Stomach (tissue), 9 donors: ENCODE measurements around the gene CTU1. TPM values are rescaled to one million over a fixed set of nuclear protein-coding genes. Genes with fewer than 3 reads are reported as not detected.
"Not testable (repeated sequence)": the region's sequence is repeated elsewhere in the genome, so short reads cannot be mapped to it uniquely, and the experiment has no call there.

Experiments
- DNase-seq, 2 donors: peaks; one replicate each; pipeline versions ENCODE4 v3.0.0 to v3.0.0-alpha.2; 2013 to 2019
- H3K27ac ChIP-seq, 5 donors: fragments of 200-600 bp in 4 of 5; sonication (generic) in 4 of 5; one replicate each; pipeline ENCODE4 v1.5.1; 2013 to 2019; ENCODE audit warnings: mild to moderate bottlenecking in 1 of 5, moderate library complexity in 1 of 5
- H3K27me3 ChIP-seq, 3 donors: fragments of 200-600 bp; sonication (generic); one replicate each; pipeline ENCODE4 v1.5.1; 2017 to 2019; ENCODE audit warnings: mixed run types in 1 of 3
- H3K36me3 ChIP-seq, 4 donors: fragments of 200-600 bp; sonication (generic); 1 replicate in 3 of 4; 2 replicates in 1 of 4; pipeline ENCODE4 v1.5.1; 2016 to 2019
- H3K4me1 ChIP-seq, 4 donors: fragments of 200-600 bp; sonication (generic); one replicate each; pipeline ENCODE4 v1.5.1; 2016 to 2019
- H3K4me3 ChIP-seq, 4 donors: fragments of 200-600 bp; sonication (generic) in 3 of 4; one replicate each; pipeline ENCODE4 v1.5.1; 2016 to 2019; ENCODE audit warnings: mild to moderate bottlenecking in 1 of 4
- H3K9me3 ChIP-seq, 4 donors: fragments of 200-600 bp; sonication (generic); one replicate each; pipeline ENCODE4 v1.5.1; 2016 to 2019
- EP300 ChIP-seq: sonication (generic); formaldehyde crosslinking; IDR thresholded peaks from one replicate; pipeline ENCODE4 v1.6.1; 2017; ENCODE audit warnings: antibody characterized with exemption
- POLR2A ChIP-seq, 4 donors: fragments of 450-650 bp; IDR thresholded peaks; one replicate each; pipeline ENCODE4 v1.6.1; 2016; ENCODE audit warnings: antibody characterized with exemption in 4 of 4, control low read depth in 2 of 4, mild to moderate bottlenecking in 1 of 4, moderate library complexity in 1 of 4
- POLR2AphosphoS5 ChIP-seq, 3 donors: sonication (generic); formaldehyde crosslinking; IDR thresholded peaks; one replicate each; pipeline ENCODE4 v1.6.1; 2016; ENCODE audit warnings: antibody characterized with exemption in 3 of 3
- WGBS, 5 donors: extraction: QIAGEN DNeasy Blood & Tissue Kit in 3 of 5; methylation state at CpG; one replicate each; pipeline versions ENCODE4 v1.1.5 to v1.1.7; 2013 to 2018; 5-methylcytosine and 5-hydroxymethylcytosine counted together
- intact Hi-C: fragments of 100-400 bp; cut with DNase I; formaldehyde crosslinking; loops from one replicate; pipeline ENCODE4 v1.15.1; 2023; ENCODE audit warnings: low total_unique reads
- polyA plus RNA-seq, 3 donors: library from polyadenylated mRNA; stranded (reverse); fragments of 200-250 nt; gene quantifications; one replicate each; pipeline ENCODE4 v1.2.3, GENCODE V29; 2013
- total RNA-seq, 5 donors: library from RNA; depleted of rRNA; stranded (reverse); fragments of >200 nt; gene quantifications; one replicate each; pipeline versions ENCODE4 v1.1.0 to v1.2.3, GENCODE V29; 2014 to 2016
- TF ChIP-seq, protein P1 (sequence below), 7 experiments: fragments of 450-650 bp in 4 of 7; fragments of 200-600 bp in 3 of 7; sonication (generic) in 3 of 7; IDR thresholded peaks; one replicate each; pipeline ENCODE4 v1.5.1; 2016 to 2019; ENCODE audit warnings: antibody characterized with exemption in 7 of 7, control low read depth in 2 of 7, mild to moderate bottlenecking in 1 of 7
- donor health status: healthy with polysubstance abuse.
- donor health status: Bipolar disorder and iron deficiency.
- donor health status: healthy.

Gene CTU1
- total and polyA plus RNA-seq, 8 donors, result 0.58 to 47.3 (median 4.0) TPM

DNA sequence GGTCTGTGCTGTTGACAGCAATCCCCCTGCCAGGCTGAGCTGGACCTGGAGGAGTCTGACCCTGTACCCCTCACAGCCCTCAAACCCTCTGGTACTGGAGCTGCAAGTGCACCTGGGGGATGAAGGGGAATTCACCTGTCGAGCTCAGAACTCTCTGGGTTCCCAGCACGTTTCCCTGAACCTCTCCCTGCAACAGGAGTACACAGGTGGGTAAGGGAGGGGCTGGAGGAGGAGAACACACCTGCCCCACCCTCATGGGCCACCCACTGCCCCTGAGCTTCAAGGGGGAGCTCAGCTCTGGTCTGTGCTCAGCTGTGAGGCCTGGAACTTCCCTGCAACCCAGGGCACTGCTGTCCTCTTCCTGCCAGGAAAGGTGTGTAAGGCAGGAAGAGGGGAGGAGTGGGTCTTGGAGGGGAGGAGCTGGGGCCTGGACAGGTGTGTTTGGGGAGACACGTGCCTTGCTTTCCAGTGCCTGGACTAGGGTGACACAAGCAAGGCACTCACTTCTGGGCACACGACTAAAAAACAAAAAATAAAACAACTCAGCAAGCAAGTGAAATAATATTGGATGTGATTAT, 37.8 kb upstream of the CTU1 start:
- Histone ChIP-seq H3K4me3 (no peak overlapping the region), H3K36me3 (no peaks in the 10 kb centered on the region), H3K27me3 (peaks cover 0 to 29% (median 11%) of the 10 kb centered on the region in 3 donors), H3K9me3 (peaks cover 0 to 6% (median 2%) of the 10 kb centered on the region in 4 donors), H3K27ac (no peak overlapping the region), H3K4me1 (no peaks in the 10 kb centered on the region)
- intact Hi-C loops, result no loop called here
- WGBS, 5 donors, result 46 to 64% (median 50%) methylated on average over 3 to 4 of the region's 4 CpGs
- no peak for DNase-seq
- TF ChIP-seq EP300, result no peak
- TF ChIP-seq POLR2AphosphoS5 (IDR thresholded peaks at IDR 0.05), result no peak
- no peak for TF ChIP-seq POLR2A (IDR thresholded peaks at IDR 0.05)
- TF ChIP-seq, protein P1, sequence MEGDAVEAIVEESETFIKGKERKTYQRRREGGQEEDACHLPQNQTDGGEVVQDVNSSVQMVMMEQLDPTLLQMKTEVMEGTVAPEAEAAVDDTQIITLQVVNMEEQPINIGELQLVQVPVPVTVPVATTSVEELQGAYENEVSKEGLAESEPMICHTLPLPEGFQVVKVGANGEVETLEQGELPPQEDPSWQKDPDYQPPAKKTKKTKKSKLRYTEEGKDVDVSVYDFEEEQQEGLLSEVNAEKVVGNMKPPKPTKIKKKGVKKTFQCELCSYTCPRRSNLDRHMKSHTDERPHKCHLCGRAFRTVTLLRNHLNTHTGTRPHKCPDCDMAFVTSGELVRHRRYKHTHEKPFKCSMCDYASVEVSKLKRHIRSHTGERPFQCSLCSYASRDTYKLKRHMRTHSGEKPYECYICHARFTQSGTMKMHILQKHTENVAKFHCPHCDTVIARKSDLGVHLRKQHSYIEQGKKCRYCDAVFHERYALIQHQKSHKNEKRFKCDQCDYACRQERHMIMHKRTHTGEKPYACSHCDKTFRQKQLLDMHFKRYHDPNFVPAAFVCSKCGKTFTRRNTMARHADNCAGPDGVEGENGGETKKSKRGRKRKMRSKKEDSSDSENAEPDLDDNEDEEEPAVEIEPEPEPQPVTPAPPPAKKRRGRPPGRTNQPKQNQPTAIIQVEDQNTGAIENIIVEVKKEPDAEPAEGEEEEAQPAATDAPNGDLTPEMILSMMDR (IDR thresholded peaks at IDR 0.05), result no peak

DNA sequence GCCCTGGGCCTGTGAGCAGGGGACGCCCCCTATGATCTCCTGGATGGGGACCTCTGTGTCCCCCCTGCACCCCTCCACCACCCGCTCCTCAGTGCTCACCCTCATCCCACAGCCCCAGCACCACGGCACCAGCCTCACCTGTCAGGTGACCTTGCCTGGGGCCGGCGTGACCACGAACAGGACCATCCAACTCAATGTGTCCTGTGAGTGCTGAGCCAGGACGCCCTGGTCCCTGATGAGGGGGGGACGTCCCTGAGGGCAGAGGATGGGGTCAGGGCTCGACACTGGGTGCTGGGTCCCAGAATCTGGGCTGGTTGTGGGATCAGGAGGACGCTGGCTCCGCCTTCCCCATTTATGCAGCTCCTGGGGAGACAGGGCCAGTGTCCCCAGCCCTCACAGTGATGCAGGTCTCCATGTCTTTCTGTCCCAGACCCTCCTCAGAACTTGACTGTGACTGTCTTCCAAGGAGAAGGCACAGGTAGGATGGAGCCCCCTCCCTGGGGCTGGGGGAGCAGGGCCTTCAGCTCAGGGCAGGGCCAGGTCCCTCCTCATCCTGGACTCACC, 36.4 kb upstream of the CTU1 start:
- H3K4me1 ChIP-seq, result peaks cover 0 to 12% (median 0%) of the 10 kb centered on the region in 4 donors

DNA sequence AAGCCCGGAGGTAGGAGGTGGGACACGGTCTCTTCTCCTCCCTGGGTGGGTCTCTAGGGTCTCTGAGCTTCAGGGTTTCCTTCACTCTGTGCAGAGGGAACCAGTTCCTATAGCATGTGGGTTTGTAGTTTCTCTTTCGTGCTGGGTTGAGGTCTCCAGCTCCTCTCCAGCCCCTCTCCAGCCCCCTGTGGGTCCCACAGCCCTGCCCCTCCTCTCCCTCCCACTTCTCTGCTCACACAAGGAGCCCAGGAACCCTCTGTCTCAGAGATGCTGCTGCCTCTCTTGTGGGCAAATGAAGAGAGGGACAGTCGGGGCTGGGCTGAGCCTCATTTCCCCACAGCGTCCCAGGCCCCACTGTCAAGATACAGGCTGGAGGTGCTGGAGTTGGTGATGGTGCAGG, 35.3 kb upstream of the CTU1 start:
- Histone ChIP-seq H3K9me3 (no peaks in the 10 kb centered on the region), H3K27ac (no peak overlapping the region), H3K4me3 (no peak overlapping the region), H3K4me1 (peaks cover 0 to 12% (median 0%) of the 10 kb centered on the region in 4 donors), H3K36me3 (no peaks in the 10 kb centered on the region), H3K27me3 (peaks cover 0 to 35% (median 16%) of the 10 kb centered on the region in 3 donors)
- intact Hi-C loops, result no loop called here
- DNase-seq, result no peak
- no peak for TF ChIP-seq POLR2A (IDR thresholded peaks at IDR 0.05)
- no peak for TF ChIP-seq EP300
- TF ChIP-seq, protein P1 (IDR thresholded peaks at IDR 0.05), result no peak
- TF ChIP-seq POLR2AphosphoS5 (IDR thresholded peaks at IDR 0.05), result no peak
- WGBS, 5 donors, result 75 to 90% (median 85%) methylated on average over 2 to 5 of the region's 5 CpGs

More for the DNA sequence above, 36.4 kb upstream of the CTU1 start:
- Histone ChIP-seq H3K4me3 (no peak overlapping the region), H3K9me3 (peaks cover 0 to 4% (median 2%) of the 10 kb centered on the region in 4 donors), H3K27ac (no peak overlapping the region), H3K27me3 (peaks cover 0 to 33% (median 16%) of the 10 kb centered on the region in 3 donors), H3K36me3 (no peaks in the 10 kb centered on the region)
- TF ChIP-seq POLR2A (IDR thresholded peaks at IDR 0.05), result no peak
- no peak for TF ChIP-seq POLR2AphosphoS5 (IDR thresholded peaks at IDR 0.05)
- TF ChIP-seq EP300, result no peak
- TF ChIP-seq, protein P1 (IDR thresholded peaks at IDR 0.05), result no peak
- 75 to 84% (median 79%) methylated on average over 7 to 11 of the region's 11 CpGs for WGBS, 5 donors
- intact Hi-C loops, result no loop called here
- no peak for DNase-seq

DNA sequence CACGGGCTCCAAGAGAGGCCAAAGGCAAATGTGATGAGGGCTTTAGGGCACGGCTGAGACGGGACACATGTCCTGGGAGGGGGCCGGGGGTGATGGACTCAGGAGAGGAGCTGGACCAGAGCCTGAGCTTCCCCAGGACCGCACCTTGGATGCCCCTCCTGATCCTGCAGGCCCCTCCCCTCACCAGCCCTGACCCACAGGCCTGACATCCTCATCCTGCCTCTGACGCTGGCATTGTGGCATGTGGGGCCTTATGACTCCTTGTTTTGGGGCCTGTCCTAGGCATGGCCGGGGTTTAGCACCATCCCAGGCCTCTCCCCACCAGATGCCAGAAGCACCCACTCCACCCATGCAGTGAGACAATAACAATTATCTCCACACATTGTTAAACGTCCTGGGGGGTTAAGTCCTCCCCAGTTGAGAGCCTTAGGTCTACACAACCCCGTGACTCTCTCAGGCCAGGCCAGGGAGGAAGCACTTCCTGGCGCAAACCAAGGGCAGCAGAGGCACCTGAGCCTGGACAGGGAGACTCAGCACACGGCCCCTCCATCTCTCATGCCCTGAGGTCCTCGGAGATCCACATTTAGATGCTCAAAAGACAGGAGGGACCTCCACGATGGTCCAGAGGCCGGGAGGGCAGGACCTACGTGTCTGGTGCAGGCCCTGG, 34.7 kb upstream of the CTU1 start:
- H3K36me3 ChIP-seq, H3K9me3 ChIP-seq, H3K4me3 ChIP-seq, DNase-seq, intact Hi-C loops: not testable (repeated sequence)
- H3K27me3 ChIP-seq, result peaks cover 0 to 40% (median 20%) of the 10 kb centered on the region in 3 donors
- WGBS, 5 donors, result 63 to 81% (median 68%) methylated on average over 10 to 15 of the region's 15 CpGs
- peaks cover 0 to 12% (median 0%) of the 10 kb centered on the region in 4 donors for H3K4me1 ChIP-seq
- peak overlapping the region in 2 of 5 donors; percentile 43 to 59 for H3K27ac ChIP-seq
